Endothelial cell of umbilical vein (primary cell): ENCODE measurements around the gene USP17L30. TPM values are rescaled to one million over a fixed set of nuclear protein-coding genes. Genes with fewer than 3 reads are reported as not detected.
"Not testable (repeated sequence)": the region's sequence is repeated elsewhere in the genome, so short reads cannot be mapped to it uniquely, and the experiment has no call there.

Source experiments
- BruUV-seq: library from RNA; stranded (reverse); fragments of 400-500 nt; replicated peaks from 2 replicates; lab custom pipeline; 2021; lab: Mats Ljungman, UMichigan
- CTCF ChIA-PET: fragments of 300-600, 350-600 bp; sonication (Branson Sonifier 250); formaldehyde crosslinking; loops from one replicate; lab custom pipeline; 2021; ENCODE audit warnings: antibody characterized with exemption, inconsistent platforms; lab: Charles Lee
- POLR2A ChIA-PET: fragments of 300-600, 350-600 bp; sonication (Branson Sonifier 250); formaldehyde crosslinking; loops from one replicate; lab custom pipeline; 2021; ENCODE audit warnings: antibody characterized with exemption, inconsistent platforms; lab: Charles Lee
- DNase-seq: peaks from one replicate; pipeline ENCODE4 v3.0.0-alpha.2; 2011; ENCODE audit warnings: low read depth, low spot score
- FAIRE-seq: peaks from 2 replicates; lab custom pipeline; 2011; peaks lifted over from hg19 to GRCh38; lab: Jason Lieb, UNC
- H2AFZ ChIP-seq: 2 replicates; pipeline ENCODE4 v1.6.0; 2012; ENCODE audit warnings: low read depth, low read length, control low read depth, inconsistent platforms
- H3K27ac ChIP-seq: 2 replicates; pipeline ENCODE4 v1.5.1; 2011; ENCODE audit warnings: low read depth, mild to moderate bottlenecking, control low read depth, low read length, moderate library complexity; ENCODE audit not compliant: insufficient read depth
- H3K27me3 ChIP-seq, 2 experiments: 2 replicates each; pipeline versions ENCODE4 v1.6.0 to v1.6.1; 2011; ENCODE audit warnings: low read length in 2 of 2, mixed read lengths in 1 of 2; ENCODE audit not compliant: control insufficient read depth in 2 of 2, insufficient read depth in 2 of 2
- H3K36me3 ChIP-seq, 2 experiments: 2 replicates in 1 of 2; 3 replicates in 1 of 2; pipeline ENCODE4 v1.5.1; 2011; ENCODE audit warnings: low read length in 2 of 2, mild to moderate bottlenecking in 1 of 2, moderate library complexity in 1 of 2; ENCODE audit not compliant: control insufficient read depth in 2 of 2, insufficient read depth in 2 of 2; ENCODE audit errors: extremely low read depth in 1 of 2
- H3K4me1 ChIP-seq: 3 replicates; pipeline ENCODE4 v1.5.1; 2011; ENCODE audit warnings: mild to moderate bottlenecking, low read length; ENCODE audit not compliant: control insufficient read depth, insufficient read depth; ENCODE audit errors: extremely low read depth
- H3K4me2 ChIP-seq: 2 replicates; pipeline ENCODE4 v1.6.1; 2011; ENCODE audit warnings: low read length, control low read depth, mixed read lengths; ENCODE audit not compliant: insufficient read depth
- H3K4me3 ChIP-seq, 3 experiments: fragments of 200-600 bp in 1 of 3; sonication (generic), shearing (Covaris generic) in 1 of 3; replicated peaks in 1 of 3; 2 replicates each; pipeline ENCODE4 v1.5.1; 2011 to 2016; ENCODE audit warnings: control low read depth in 3 of 3, low read length in 3 of 3, mild to moderate bottlenecking in 2 of 3, inconsistent platforms in 1 of 3, low read depth in 1 of 3, moderate library complexity in 1 of 3; ENCODE audit not compliant: insufficient read depth in 1 of 3
- H3K79me2 ChIP-seq: 2 replicates; pipeline ENCODE4 v1.6.0; 2012; ENCODE audit warnings: low read length, inconsistent platforms; ENCODE audit not compliant: control insufficient read depth, insufficient read depth
- H3K9ac ChIP-seq: replicated peaks from 2 replicates; pipeline ENCODE3; 2011; ENCODE audit warnings: low read length, control low read depth; ENCODE audit not compliant: insufficient read depth; ENCODE audit errors: extremely low read depth
- H3K9me1 ChIP-seq: replicated peaks from 3 replicates; pipeline ENCODE4 v1.6.0; 2011; ENCODE audit warnings: mild to moderate bottlenecking, low read length; ENCODE audit not compliant: control insufficient read depth, insufficient read depth; ENCODE audit errors: extremely low read depth
- H3K9me3 ChIP-seq: replicated peaks from 2 replicates; pipeline ENCODE4 v1.5.1; 2012; ENCODE audit warnings: low read length, inconsistent platforms; ENCODE audit not compliant: control insufficient read depth, insufficient read depth
- H4K20me1 ChIP-seq: replicated peaks from 2 replicates; pipeline ENCODE3; 2011; ENCODE audit warnings: mild to moderate bottlenecking, low read length; ENCODE audit not compliant: control insufficient read depth, insufficient read depth; ENCODE audit errors: extremely low read depth
- dilution Hi-C: fragments of 300-500 bp; cut with MboI; formaldehyde crosslinking; loops from one replicate; pipeline ENCODE4 v1.15.0; 2019; ENCODE audit warnings: low sequenced_read_pairs; ENCODE audit not compliant: extremely low pct_ligation_motif_present
- intact Hi-C: fragments of 100-400 bp; cut with micrococcal nuclease; formaldehyde crosslinking; loops from one replicate; pipeline ENCODE4 v1.10.0; 2022
- polyA plus RNA-seq, 4 experiments: library from polyadenylated mRNA; depleted of rRNA in 3 of 4; stranded (reverse) in 3 of 4; unstranded in 1 of 4; fragments of >200 nt; gene quantifications; 2 replicates each; pipeline versions ENCODE4 v1.2.1 to v1.2.3, GENCODE V29; 2011 to 2012; ENCODE audit warnings: missing spikeins in 1 of 4
- total RNA-seq: library from RNA; stranded (reverse); gene quantifications from 2 replicates; pipeline ENCODE4 v1.2.3, GENCODE V29; 2021

Gene USP17L30
- total and polyA plus RNA-seq, 2 donors (not counting 3 experiments of a cell fraction or from before 2014, with no cell fraction given), result not detected

GRCh38 chr4:9350866-9351265, 12.1 kb upstream of the USP17L30 start:
- H3K27ac ChIP-seq, H3K27me3 ChIP-seq, FAIRE-seq, H2AFZ ChIP-seq, intact Hi-C loops, H3K9ac ChIP-seq, H3K4me1 ChIP-seq, H3K4me2 ChIP-seq, POLR2A ChIA-PET, H4K20me1 ChIP-seq, H3K9me3 ChIP-seq, BruUV-seq, H3K36me3 ChIP-seq, DNase-seq, CTCF ChIA-PET, dilution Hi-C loops, H3K4me3 ChIP-seq, H3K9me1 ChIP-seq, H3K79me2 ChIP-seq: not testable (repeated sequence)

- BruUV-seq, H3K9me1 ChIP-seq, H3K9me3 ChIP-seq: not testable (repeated sequence)
These were observed 9.6 kb upstream of the USP17L30 start, which contains the start of gene USP17L29 for GRCh38 chr4:9353338-9353737. USP17L29 (plus strand) TSS chr4:9353638; CDS start chr4:9353638, 0 bp downstream.

GRCh38 chr4:9379881-9380280, 17.0 kb downstream of the USP17L30 start:
- H3K27ac ChIP-seq, H3K9me3 ChIP-seq, POLR2A ChIA-PET, H2AFZ ChIP-seq, H3K4me1 ChIP-seq, dilution Hi-C loops, CTCF ChIA-PET, H3K27me3 ChIP-seq, H3K9ac ChIP-seq, DNase-seq, H3K36me3 ChIP-seq, BruUV-seq, H3K4me2 ChIP-seq, H3K9me1 ChIP-seq, H3K79me2 ChIP-seq, FAIRE-seq, H4K20me1 ChIP-seq, intact Hi-C loops, H3K4me3 ChIP-seq: not testable (repeated sequence)

More at GRCh38 chr4:9353338-9353737, 9.6 kb upstream of the USP17L30 start, which contains the start of gene USP17L29:
- FAIRE-seq, H3K36me3 ChIP-seq, H3K4me1 ChIP-seq, H3K27me3 ChIP-seq, dilution Hi-C loops, intact Hi-C loops, H4K20me1 ChIP-seq, DNase-seq, H3K79me2 ChIP-seq, H3K9ac ChIP-seq, POLR2A ChIA-PET, H3K27ac ChIP-seq, H2AFZ ChIP-seq, H3K4me2 ChIP-seq, H3K4me3 ChIP-seq, CTCF ChIA-PET: not testable (repeated sequence)
